ENCODE measurements around the gene ADAMTS2.

ADAMTS2 gene

DNA sequence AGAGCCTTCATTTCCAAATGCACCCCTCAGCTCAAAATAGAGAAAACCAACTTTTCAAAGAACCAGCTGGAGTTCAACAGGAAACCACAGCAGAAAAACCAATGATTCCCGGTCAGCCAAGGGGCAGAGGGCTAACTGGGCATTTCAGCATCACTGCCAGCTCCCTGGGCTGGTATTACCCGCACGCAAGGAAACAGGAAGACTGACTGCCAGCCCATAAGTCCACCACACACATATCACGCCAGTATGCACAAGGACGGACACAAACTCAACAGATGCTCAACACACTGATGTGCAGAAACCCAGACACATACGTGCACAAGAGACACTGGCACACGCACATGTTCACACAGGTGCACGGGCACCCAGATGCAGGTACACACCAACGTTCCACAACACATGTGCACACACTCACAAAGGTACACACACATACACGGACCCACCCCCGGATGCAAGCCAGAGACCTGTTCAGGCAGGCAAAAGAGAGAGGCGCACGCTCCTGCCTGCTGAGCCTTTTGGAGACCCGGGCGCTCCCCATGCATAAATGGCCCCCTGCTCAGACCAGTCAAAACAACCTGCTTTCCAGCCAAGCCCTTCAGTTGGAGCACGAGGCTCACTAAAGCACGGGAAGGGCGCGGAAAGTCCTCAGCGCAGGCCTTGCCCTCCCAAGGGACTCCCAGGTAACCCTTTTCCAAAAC lies 2.1 kb downstream of the ADAMTS2 start:
- Mint-ChIP-seq H3K27ac (no peak overlapping the region), H3K4me1 (peaks cover 9% of the 10 kb centered on the region), H3K27me3 (peaks cover 40% of the 10 kb centered on the region), H3K4me3 (peak overlapping the region; percentile 31), H3K9me3 (no peaks in the 10 kb centered on the region), H3K36me3 (no peaks in the 10 kb centered on the region)
- DNase-seq (ENCODE audit: low spot score in 2 of 2) = no peak
- ATAC-seq (ENCODE audit: low read depth) = no peak

DNA sequence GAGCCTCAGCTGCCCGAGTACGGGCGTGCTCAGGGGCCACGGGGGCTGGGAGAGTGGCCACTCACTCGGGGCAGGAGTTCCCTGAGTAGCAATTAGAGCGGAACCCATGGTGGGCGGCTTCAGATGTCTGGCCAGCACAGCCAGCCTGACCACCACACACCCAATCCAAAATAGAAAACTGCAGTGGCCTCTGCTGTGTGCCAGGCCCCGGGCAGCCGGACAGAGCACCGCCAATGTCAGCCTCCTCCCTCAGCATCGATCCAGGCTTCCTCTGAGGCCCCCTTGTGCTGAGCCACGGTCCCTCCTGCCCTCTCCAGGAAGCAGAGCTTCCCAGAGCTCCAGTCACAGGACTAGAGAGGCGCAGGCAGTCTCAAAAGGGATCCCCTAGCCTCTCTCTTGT lies 2.7 kb downstream of the ADAMTS2 start:
- no peaks in the 10 kb centered on the region for H3K9me3 Mint-ChIP-seq
- peaks cover 36% of the 10 kb centered on the region for H3K27me3 Mint-ChIP-seq
- H3K27ac Mint-ChIP-seq = no peak overlapping the region
- H3K4me1 Mint-ChIP-seq = peaks cover 9% of the 10 kb centered on the region
- DNase-seq (ENCODE audit: low spot score in 2 of 2) = no peak
- no peaks in the 10 kb centered on the region for H3K36me3 Mint-ChIP-seq
- no peak for ATAC-seq (ENCODE audit: low read depth)
- H3K4me3 Mint-ChIP-seq = peak overlapping the region; percentile 14

DNA sequence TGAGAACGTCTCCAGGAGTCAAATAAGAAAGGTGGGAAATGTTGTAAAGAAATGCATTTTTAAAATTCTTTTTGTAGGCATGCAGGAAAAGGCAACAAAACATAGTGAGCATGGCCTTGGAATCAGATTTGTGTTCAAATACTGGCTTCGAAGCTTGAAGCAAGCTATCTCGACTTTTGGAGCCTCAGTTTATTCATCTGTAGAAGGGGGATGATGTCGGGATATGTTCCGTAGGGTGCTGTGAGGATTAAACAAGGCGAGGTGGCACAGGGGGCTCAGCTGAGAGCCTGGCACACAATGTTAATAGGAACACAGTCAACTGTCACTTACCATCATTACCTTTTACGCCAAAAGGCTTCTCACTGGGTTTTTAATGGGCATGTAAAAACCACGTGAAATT lies 4.8 kb downstream of the ADAMTS2 start:
- no peaks in the 10 kb centered on the region for H3K36me3 Mint-ChIP-seq
- DNase-seq (ENCODE audit: low spot score in 2 of 2) (no peak), ATAC-seq (ENCODE audit: low read depth) (no peak)
- peaks cover 26% of the 10 kb centered on the region for H3K27me3 Mint-ChIP-seq
- H3K9me3 Mint-ChIP-seq = no peaks in the 10 kb centered on the region
- peaks cover 7% of the 10 kb centered on the region for H3K4me1 Mint-ChIP-seq
- H3K27ac Mint-ChIP-seq = no peak overlapping the region
- no peak overlapping the region for H3K4me3 Mint-ChIP-seq

DNA sequence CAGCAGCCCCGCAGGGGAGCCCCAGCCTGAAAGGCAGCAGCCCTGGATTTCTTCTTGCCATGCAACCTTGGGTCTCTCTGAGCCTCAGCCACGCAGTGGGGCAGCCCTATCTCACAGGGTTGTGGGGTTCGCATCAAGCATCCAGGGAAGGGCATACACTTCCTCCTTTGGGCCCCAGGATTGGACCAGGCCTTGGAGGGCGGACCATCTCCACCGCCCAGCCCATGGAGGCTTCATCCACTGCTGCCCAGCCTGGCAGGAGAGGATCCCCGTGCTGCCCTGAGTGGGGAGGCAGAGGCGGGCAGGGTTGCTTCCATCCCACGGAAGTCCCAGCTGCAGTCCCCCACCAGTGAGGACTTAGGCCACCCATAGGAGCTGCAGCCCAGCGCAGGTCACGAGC lies 5.3 kb downstream of the ADAMTS2 start:
- DNase-seq (ENCODE audit: low spot score in 2 of 2) (no peak), ATAC-seq (ENCODE audit: low read depth) (no peak)
- no peak overlapping the region for H3K27ac Mint-ChIP-seq
- no peaks in the 10 kb centered on the region for H3K36me3 Mint-ChIP-seq
- H3K4me1 Mint-ChIP-seq = peaks cover 7% of the 10 kb centered on the region
- H3K9me3 Mint-ChIP-seq = no peaks in the 10 kb centered on the region
- no peak overlapping the region for H3K4me3 Mint-ChIP-seq
- peaks cover 26% of the 10 kb centered on the region for H3K27me3 Mint-ChIP-seq

DNA sequence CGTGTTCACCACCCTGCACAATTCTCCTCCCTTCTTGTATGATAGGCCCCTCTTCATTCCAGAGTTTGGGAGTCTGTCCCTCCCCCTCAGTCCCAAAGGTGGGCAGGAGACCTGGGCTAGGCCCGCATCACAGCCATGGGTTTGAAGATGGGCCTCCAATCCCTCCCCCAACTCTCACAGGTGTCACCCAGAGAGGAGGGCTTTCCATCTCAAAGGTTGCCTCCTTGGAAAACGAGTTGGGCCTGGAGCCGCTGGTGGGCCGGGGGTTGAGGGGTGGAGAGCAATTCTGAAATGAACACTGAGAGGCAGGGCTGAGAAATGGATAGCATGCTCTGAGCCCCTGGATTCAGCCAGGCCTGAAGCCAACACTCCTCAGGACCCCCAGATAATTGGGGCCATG lies 6.2 kb downstream of the ADAMTS2 start:
- Mint-ChIP-seq H3K4me3 (no peak overlapping the region), H3K27ac (no peak overlapping the region), H3K27me3 (peaks cover 26% of the 10 kb centered on the region), H3K4me1 (peaks cover 7% of the 10 kb centered on the region), H3K9me3 (no peaks in the 10 kb centered on the region), H3K36me3 (no peaks in the 10 kb centered on the region)
- ATAC-seq (ENCODE audit: low read depth) = no peak
- no peak for DNase-seq (ENCODE audit: low spot score in 2 of 2)

DNA sequence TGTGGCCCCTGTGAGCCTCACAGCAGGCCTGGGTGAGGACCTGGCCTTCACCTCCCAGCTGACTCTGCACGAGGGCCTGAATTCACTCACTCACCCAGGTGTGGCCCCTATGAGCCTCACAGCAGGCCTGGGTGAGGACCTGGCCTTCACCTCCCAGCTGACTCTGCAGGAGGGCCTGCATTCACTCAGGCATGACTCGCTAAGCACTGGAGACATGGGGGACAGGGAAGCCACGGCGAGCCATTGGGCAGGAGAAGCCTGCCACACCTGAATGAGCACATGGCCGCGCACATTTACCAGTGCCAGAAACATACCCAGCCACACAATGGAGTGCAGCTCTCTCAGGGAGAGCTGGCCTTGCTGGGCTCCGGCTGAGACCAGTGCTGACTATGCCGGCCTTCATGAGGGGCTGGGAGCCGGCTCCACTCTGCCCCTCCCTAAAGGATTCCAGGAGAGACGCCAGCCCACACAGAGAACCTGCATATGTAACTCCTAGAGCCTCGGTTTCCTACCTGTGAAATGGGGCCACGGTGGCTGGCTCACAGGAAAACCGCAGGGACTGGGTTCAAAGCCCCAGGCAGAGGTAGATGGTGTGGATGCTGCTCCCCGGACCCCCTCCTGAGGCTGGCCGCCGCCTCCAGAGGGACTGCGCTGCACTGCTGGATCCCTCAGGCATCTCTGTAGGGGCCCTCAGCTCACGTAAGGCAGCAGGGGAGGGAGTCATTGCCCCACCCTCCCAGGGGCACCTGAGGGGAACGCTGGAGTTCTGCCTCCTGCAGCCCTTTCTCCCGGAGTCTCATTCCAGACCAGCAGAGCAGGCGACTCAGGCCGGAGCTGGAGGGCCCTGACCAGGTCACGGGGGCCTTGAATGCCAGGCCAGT lies 7.2 kb downstream of the ADAMTS2 start:
- no peak overlapping the region for H3K4me3 Mint-ChIP-seq
- no peak overlapping the region for H3K27ac Mint-ChIP-seq
- DNase-seq (ENCODE audit: low spot score in 2 of 2) (no peak), ATAC-seq (ENCODE audit: low read depth) (no peak)
- H3K36me3 Mint-ChIP-seq = no peaks in the 10 kb centered on the region
- peaks cover 21% of the 10 kb centered on the region for H3K27me3 Mint-ChIP-seq
- peaks cover 2% of the 10 kb centered on the region for H3K4me1 Mint-ChIP-seq
- H3K9me3 Mint-ChIP-seq = no peaks in the 10 kb centered on the region

DNA sequence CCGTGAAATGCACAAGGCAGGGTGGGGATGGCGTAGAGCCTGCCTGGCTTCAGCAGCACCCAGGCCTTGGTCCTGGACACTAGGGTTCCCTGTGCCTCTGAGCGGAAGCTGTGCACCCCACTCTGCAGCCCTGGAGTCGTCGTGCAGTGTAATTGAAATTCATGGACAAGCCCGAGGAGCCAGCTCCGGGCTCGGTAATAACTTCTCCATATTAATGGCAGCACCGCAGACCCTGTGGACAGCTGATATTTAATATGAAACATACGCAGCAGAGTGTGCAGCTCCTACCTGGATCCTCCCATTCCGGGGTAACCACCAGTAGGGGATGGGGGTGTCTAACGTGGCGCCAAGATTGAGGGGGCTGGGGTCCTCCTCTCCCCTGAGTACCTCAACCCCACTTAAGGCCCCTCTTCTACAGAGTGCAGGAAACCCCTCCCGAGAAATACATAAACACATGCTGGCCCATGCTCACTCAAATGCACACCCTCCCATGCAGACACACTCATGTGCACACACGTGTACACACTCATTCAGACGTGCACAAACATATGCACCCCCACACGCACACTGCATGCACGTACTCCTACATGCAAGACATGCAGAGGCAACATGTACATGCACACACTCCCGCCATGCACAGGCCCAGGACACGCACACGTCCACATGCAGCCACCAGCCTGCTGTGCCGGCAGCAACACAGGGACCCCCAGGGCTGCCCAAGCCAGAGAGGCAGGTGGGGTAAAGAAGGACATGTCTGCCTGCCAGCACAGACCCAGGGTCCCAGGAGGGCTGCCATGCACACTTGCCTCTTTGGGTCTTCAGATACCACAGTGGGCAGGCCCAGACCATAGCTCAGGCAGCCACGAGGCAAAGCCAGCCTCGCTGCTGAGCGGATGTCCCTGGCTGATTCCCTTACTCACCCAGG lies 8.1 kb downstream of the ADAMTS2 start:
- H3K9me3 Mint-ChIP-seq = no peaks in the 10 kb centered on the region
- ATAC-seq (ENCODE audit: low read depth) = no peak

DNA sequence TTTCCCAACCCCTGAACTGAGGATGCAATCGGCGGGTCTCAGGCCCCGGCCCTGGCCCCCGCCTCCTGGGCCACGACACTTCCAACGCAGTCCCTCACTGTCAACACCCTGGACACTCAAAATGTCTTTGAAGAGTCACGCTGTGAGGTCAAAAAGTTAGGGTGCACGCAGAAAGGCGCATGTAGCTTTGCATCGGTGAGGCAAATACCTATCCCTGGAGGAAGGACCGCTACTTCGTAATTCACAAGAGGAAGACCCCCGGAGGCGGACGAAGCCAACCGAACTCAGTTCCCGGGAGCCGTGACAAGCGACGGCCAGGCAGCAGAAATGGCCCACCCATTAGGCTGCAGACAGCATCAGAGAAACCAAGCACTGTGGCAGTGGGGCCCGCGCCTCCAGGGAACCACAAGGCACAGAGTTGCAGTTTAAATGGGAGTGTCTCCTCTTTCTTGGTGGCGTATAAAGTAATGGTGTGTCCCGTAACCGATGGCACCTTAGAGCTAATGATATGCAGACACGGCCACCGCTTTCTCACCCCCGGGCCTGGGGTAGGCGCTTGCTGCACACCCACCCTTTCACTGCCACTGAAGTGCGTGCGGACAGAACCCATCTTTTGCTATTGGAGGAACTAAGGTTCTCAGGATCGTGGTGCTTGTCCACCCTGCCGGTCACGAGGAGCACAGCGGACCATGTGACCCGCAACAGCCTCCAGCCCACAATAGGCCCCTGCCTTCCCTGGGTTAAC lies 9.0 kb downstream of the ADAMTS2 start:
- no peak for ATAC-seq (ENCODE audit: low read depth)
- H3K36me3 Mint-ChIP-seq = no peaks in the 10 kb centered on the region
- H3K27ac Mint-ChIP-seq = no peak overlapping the region
- peaks cover 10% of the 10 kb centered on the region for H3K27me3 Mint-ChIP-seq
- DNase-seq (ENCODE audit: low spot score in 2 of 2) = no peak
- H3K4me1 Mint-ChIP-seq = no peaks in the 10 kb centered on the region
- H3K9me3 Mint-ChIP-seq = no peaks in the 10 kb centered on the region
- no peak overlapping the region for H3K4me3 Mint-ChIP-seq

More for the DNA sequence above, 8.1 kb downstream of the ADAMTS2 start:
- Mint-ChIP-seq H3K36me3 (no peaks in the 10 kb centered on the region), H3K4me1 (no peaks in the 10 kb centered on the region), H3K27me3 (peaks cover 15% of the 10 kb centered on the region), H3K4me3 (no peak overlapping the region), H3K27ac (no peak overlapping the region)
- DNase-seq (ENCODE audit: low spot score in 2 of 2) = no peak

DNA sequence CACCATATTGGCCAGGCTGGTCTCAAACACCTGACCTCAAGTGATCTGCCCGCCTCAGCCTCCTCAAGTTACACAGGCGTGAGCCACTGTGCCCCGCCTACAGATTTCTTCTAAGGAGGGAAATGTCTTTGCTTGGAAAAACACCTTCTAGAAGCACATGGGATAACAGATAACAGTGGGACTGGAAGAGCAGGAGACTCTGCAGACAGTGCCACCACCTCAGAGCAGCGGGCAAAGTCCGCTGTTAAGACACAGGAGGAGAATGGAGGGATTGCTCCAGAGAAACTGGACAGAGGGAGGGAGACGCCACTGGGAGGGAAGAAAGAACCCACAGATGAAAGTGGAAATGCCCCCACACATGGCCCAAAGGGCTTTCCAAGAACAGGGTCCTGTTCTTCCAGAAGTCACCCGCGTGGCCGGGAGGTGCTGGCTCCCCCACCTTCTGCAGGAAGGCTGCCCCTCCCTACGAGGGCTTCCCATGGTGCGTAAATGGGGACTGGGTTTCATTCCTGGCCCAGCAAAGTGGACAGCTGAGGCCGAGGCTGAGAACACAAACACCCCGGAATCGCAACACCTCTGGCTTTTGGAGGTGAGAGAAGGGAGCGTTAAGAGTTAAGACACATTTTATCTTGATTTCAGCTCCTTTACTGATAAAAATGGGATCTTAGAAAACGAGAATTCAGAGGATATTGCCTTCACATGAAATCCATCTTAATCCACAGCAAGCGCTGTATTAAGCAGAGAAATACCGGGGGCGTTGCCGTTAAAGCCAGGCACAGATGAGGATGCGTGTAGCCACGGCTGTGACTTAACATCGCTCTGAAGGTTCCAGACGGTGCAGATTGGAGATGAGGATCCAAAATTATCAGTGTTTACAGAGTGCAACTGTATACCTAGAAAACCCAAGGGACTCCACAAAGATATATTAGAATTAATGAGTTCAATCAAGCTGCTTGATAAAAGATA lies 11.2 kb downstream of the ADAMTS2 start:
- Mint-ChIP-seq H3K4me1 (no peaks in the 10 kb centered on the region), H3K36me3 (no peaks in the 10 kb centered on the region), H3K27ac (no peak overlapping the region), H3K4me3 (no peak overlapping the region), H3K9me3 (no peaks in the 10 kb centered on the region), H3K27me3 (peaks cover 9% of the 10 kb centered on the region)
- DNase-seq (ENCODE audit: low spot score in 2 of 2) (no peak), ATAC-seq (ENCODE audit: low read depth) (no peak)

DNA sequence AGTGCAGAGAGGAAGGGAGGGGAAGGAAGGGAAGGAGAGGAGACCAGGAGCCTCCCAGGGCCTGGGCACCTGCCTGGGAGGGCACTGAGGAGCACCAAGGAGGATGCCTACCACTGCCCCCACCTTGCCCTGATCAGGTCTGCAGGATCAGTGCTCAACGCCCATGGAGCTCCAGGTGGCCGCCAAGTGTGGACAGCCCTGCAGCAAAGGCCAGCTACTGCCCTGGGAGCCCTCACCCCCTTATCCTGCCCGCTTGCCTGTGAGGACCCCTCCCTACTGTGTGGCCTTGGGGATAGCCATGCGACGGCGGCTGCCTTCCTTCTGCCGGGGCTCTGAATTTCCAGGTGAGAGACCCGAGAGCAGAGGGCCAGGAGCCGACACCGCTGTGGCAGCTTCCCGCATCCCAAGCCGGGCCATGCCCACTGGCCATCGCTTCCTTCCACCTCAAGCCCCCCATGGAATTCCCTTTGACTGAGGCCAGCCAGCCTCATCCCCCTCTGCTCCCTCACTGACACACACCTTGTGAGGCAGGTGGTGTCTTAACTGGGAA lies 12.4 kb downstream of the ADAMTS2 start:
- peaks cover 6% of the 10 kb centered on the region for H3K27me3 Mint-ChIP-seq
- H3K4me1 Mint-ChIP-seq = no peaks in the 10 kb centered on the region
- ATAC-seq (ENCODE audit: low read depth) (no peak), DNase-seq (ENCODE audit: low spot score in 2 of 2) (no peak)
- H3K27ac Mint-ChIP-seq = no peak overlapping the region
- H3K9me3 Mint-ChIP-seq = no peaks in the 10 kb centered on the region
- no peak overlapping the region for H3K4me3 Mint-ChIP-seq
- H3K36me3 Mint-ChIP-seq = peaks cover under 1% of the 10 kb centered on the region

DNA sequence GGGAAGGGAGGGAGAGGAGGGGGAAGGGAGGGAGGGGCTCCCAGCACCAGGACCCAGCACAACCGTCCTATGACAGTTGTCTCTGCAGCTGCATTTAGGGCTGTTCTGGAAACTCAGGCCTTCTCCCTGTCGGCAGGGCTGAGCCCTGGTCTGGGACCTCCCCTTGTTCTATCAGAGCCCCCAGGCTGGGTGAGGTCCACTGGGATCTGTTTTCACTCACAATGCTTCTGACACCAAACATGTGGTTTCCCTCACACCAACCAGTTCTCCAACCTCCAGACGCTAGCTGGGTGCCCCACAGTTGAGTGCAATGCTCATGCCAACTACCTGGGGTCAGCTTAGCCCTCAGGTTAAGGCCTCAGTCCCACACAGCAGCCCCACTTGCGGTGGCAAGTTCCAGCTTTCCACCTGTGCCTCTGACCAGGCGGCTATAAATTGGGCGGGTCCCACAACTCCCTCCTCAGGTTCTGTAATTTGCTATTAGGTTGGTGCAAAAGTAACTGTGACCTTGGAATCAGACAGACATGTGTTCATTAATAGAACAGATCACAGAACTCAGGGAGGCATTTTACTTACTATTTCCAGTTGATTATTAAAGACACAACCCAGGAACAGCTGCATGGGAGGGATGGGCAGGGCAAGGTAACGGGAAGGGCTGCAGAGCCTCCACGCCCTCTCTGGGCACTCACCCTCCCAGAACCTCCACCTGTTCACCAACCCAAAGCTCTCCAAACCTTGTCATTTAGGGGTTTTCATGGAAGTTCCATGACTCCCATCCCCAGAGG lies 13.5 kb downstream of the ADAMTS2 start:
- H3K27ac Mint-ChIP-seq = no peak overlapping the region
- H3K4me1 Mint-ChIP-seq = no peaks in the 10 kb centered on the region
- peaks cover 2% of the 10 kb centered on the region for H3K9me3 Mint-ChIP-seq
- ATAC-seq (ENCODE audit: low read depth) (no peak), DNase-seq (ENCODE audit: low spot score in 2 of 2) (no peak)
- no peak overlapping the region for H3K4me3 Mint-ChIP-seq
- peaks cover 6% of the 10 kb centered on the region for H3K27me3 Mint-ChIP-seq
- H3K36me3 Mint-ChIP-seq = peaks cover 2% of the 10 kb centered on the region
